Adrenal gland (tissue), 5 donors: Measurements from ENCODE around the gene COL17A1.

ENCODE experiments used
- CTCF ChIP-seq, 6 experiments: fragments of 450-650 bp in 4 of 6; fragments of 200-600 bp in 2 of 6; sonication (generic) in 1 of 6; IDR thresholded peaks; 1 replicate in 5 of 6; 2 replicates in 1 of 6; pipeline versions ENCODE4 v1.5.1 to v1.8.0; 2016 to 2021; ENCODE audit warnings: antibody characterized with exemption in 6 of 6, mild to moderate bottlenecking in 2 of 6, moderate library complexity in 1 of 6
- POLR2A ChIP-seq, 2 donors: fragments of 450-650 bp; IDR thresholded peaks; one replicate each; pipeline ENCODE4 v1.6.1; 2017; ENCODE audit warnings: antibody characterized with exemption in 2 of 2, mild to moderate bottlenecking in 2 of 2, moderate library complexity in 1 of 2
- donor health status: DM: no; HTN: no; CAD: no.

DNA sequence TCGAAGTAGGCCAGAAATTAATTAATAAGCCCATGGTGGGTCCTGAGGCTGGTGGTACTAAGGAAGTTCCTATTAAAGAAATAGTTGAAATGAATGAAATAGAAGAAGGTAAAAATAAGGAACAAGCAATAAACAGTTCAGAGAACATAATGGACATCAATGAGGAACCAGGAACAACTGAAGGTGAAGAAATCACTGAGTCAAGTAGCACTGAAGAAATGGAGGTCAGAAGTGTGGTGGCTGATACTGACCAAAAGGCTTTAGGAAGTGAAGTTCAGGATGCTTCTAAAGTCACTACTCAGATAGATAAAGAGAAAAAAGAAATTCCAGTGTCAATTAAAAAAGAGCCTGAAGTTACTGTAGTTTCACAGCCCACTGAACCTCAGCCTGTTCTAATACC, 82.8 kb downstream of the COL17A1 start:
- no peak for TF ChIP-seq POLR2A (IDR thresholded peaks at IDR 0.05)
- TF ChIP-seq CTCF (IDR thresholded peaks at IDR 0.05), result no peak
